DND-41 (cell line): Measurements from ENCODE around the gene SMIM36.
A peak's percentile ranks its signal among the peaks of the same experiment; 100 is the strongest.

Experiments
- EZH2 ChIP-seq: IDR thresholded peaks from 3 replicates; pipeline ENCODE4 v1.6.1; 2012; ENCODE audit warnings: borderline replicate concordance, low read depth, mild to moderate bottlenecking, moderate library complexity, low read length, inconsistent platforms; ENCODE audit not compliant: severe bottlenecking
- TF ChIP-seq, protein P1 (sequence below): IDR thresholded peaks from 2 replicates; pipeline ENCODE4 v1.5.1; 2012; ENCODE audit warnings: borderline replicate concordance, low read length, moderate library complexity, mild to moderate bottlenecking; ENCODE audit not compliant: poor library complexity, severe bottlenecking; ENCODE audit errors: extremely low read depth

DNA sequence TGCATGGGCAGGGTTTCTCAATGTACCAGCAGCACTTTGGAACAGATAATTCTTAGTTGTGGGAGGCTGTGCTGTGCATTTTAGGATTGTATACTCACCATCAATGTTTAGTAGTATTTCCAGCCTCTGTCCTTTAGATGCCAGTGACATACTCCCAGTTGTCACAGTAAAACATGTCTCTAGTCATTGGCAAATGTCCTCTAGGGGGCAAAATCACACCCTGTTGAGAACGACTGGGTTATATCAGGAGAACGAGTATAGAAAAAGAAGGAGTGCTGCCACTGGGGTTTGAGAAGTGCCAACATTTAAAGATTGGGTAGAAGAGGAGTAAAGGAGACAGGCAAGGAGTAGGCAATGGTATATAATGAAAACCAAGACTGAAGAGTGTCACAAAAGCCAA lies 37.9 kb upstream of the SMIM36 start:
- no peak for TF ChIP-seq EZH2
- TF ChIP-seq, protein P1, sequence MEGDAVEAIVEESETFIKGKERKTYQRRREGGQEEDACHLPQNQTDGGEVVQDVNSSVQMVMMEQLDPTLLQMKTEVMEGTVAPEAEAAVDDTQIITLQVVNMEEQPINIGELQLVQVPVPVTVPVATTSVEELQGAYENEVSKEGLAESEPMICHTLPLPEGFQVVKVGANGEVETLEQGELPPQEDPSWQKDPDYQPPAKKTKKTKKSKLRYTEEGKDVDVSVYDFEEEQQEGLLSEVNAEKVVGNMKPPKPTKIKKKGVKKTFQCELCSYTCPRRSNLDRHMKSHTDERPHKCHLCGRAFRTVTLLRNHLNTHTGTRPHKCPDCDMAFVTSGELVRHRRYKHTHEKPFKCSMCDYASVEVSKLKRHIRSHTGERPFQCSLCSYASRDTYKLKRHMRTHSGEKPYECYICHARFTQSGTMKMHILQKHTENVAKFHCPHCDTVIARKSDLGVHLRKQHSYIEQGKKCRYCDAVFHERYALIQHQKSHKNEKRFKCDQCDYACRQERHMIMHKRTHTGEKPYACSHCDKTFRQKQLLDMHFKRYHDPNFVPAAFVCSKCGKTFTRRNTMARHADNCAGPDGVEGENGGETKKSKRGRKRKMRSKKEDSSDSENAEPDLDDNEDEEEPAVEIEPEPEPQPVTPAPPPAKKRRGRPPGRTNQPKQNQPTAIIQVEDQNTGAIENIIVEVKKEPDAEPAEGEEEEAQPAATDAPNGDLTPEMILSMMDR, result peak; percentile 23
